LNCaP clone FGC (cell line): ENCODE data around the gene ZNF181.
A peak's percentile ranks its signal among the peaks of the same experiment; 100 is the strongest.

Experiments used
- DNase-seq: peaks from one replicate; pipeline ENCODE4 v3.0.0-alpha.2; 2011; ENCODE audit warnings: low read depth
- H3K4me3 ChIP-seq: 2 replicates; pipeline ENCODE4 v1.5.1; 2011; ENCODE audit warnings: mild to moderate bottlenecking, low read depth, low read length, control low read depth
- TF ChIP-seq, protein P1 (sequence below): IDR thresholded peaks from 2 replicates; pipeline ENCODE4 v1.5.1; 2012; ENCODE audit warnings: mild to moderate bottlenecking; ENCODE audit not compliant: control insufficient read depth, insufficient read depth; ENCODE audit errors: extremely low read depth

ZNF181 gene

DNA sequence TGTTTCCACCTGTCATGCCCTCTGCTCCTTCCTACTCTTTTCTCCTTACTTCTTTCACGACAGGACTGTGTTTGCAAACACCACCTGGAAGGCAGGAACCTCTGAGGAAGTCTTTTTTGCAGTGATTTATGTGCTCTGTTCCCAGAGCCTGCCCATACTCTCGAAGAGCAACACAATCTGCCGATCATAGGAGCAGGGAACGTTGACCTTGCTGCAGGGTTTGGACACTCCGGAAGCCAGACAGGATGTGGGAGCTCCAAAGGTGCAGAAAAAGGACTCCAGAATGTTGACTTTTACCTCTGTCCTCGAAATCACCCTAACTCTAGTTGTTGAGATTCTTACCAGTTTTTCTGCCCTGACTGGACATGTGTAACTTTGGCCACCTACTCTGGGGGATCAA is 8.6 kb upstream of the ZNF181 start:
- DNase-seq: no peak
- TF ChIP-seq, protein P1, sequence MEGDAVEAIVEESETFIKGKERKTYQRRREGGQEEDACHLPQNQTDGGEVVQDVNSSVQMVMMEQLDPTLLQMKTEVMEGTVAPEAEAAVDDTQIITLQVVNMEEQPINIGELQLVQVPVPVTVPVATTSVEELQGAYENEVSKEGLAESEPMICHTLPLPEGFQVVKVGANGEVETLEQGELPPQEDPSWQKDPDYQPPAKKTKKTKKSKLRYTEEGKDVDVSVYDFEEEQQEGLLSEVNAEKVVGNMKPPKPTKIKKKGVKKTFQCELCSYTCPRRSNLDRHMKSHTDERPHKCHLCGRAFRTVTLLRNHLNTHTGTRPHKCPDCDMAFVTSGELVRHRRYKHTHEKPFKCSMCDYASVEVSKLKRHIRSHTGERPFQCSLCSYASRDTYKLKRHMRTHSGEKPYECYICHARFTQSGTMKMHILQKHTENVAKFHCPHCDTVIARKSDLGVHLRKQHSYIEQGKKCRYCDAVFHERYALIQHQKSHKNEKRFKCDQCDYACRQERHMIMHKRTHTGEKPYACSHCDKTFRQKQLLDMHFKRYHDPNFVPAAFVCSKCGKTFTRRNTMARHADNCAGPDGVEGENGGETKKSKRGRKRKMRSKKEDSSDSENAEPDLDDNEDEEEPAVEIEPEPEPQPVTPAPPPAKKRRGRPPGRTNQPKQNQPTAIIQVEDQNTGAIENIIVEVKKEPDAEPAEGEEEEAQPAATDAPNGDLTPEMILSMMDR: no peak
- no peak overlapping the region for H3K4me3 ChIP-seq

DNA sequence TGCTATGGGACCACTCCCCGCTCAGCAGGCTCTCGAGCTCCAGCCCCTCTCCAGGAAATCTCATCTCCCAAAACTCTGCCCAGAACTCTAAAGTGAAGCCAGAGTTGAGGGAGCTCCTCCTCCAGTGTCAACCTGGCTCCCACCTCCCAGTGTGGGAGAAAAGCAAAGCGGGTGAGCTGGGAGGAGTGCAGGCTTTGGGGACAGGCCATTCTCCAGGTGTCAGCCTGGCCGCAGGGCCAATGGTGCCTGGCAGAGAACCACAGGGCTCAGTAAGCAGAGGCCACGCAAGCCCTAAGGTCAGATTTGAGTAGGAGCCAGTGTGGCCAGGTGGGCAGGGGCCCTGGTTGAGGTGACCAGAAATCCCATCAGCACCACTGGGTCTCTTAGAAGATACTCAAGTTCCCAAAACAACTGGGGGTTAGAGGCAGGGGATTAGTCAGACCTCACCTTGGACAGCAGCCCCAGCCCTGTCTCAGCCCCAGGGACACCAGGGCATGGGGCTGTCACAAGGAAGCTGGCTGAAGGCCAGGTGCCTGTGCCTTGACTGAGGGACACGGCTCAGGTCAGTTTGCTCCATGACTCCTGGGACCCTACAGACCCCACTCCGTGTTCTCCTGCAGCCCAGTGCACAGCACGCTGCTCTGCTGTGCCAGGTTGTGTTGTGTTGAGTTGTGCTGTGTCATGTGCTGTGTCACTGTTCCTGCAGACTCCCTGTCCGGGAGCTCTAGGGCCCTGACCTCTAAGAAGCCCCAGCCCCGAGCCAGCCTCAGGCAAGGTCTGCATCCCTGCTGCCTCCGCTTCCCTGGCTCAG is 2.8 kb upstream of the ZNF181 start:
- no peak for DNase-seq
- TF ChIP-seq, protein P1: no peak

DNA sequence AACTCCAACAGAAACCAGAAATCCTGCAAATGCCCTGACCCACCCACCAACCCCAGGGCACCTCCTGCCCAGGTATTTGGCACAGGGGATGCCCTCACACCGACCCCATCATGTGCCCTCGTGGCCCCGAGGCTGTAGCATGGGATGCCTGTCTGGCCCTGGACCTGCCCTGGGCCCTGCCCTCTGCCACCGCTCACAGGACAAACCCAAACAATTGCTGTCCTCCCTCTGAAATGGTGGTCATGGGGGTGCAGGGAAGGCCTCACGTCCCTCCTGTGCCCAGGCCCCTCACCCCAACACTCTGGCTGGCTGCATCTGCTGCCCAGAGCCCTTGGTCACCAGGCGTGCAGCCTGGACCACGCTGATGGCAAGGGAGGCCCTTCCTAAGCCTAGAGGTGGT is 2.1 kb upstream of the ZNF181 start:
- no peak for DNase-seq
- no peak overlapping the region for H3K4me3 ChIP-seq
- TF ChIP-seq, protein P1: no peak

More for the DNA sequence above, 2.8 kb upstream of the ZNF181 start:
- no peak overlapping the region for H3K4me3 ChIP-seq

DNA sequence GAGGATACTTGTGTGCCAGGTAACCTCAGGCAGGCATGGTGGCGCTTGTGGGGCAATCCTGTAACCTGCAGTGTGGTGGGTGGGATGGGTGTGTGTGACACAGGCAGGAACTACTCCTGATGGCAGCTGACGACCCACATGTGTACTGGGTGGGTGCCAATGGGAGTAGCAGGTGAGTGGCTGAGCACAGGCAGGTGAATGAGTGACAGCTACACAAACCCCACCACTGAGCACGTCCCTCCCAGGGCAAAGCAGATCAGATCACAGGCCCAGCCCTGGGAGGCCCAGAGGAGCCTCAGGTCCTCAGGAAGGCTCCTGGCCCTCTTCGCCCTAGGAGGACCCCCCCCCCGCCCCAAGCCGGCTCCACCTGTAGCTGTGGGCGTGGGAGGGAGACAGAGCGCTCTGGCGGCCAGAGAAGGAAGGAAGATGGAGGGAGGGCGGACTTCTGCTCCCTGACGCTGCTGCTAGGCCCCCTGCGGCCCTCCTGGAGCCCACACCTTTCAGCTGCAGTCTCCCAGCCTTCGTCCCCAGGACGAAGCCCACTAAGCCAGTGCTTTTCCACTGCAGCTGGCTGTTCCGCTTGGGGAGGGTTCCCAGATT is 1.3 kb upstream of the ZNF181 start:
- peak overlapping the region; percentile 73 for H3K4me3 ChIP-seq
- no peak for DNase-seq
- TF ChIP-seq, protein P1: no peak

DNA sequence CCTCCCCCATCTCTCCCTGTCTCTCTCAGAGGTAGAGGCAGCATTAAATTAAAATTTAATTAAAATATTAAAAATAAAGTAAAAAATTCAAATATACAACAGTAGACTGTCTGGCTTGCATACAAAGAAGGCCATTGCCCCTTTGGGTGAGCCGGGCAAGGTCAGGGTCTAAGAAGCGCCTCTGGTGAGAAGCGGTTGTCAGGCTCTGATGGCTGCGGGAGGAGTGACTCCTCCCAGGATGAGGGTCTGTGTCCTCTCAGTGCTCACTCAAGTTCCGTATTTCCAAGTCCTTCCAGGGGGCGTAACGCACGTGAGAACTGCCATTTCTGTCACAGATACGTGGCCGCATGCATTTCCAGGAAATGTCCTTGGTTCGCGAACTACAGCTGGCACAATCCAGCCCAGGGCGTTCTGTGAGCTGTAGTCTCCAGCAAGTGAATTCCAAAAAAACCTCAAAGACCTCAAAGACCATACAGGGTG is 737 bp upstream of the ZNF181 start:
- H3K4me3 ChIP-seq: peak overlapping the region; percentile 73
- peak; percentile 35 for DNase-seq
- TF ChIP-seq, protein P1: no peak

DNA sequence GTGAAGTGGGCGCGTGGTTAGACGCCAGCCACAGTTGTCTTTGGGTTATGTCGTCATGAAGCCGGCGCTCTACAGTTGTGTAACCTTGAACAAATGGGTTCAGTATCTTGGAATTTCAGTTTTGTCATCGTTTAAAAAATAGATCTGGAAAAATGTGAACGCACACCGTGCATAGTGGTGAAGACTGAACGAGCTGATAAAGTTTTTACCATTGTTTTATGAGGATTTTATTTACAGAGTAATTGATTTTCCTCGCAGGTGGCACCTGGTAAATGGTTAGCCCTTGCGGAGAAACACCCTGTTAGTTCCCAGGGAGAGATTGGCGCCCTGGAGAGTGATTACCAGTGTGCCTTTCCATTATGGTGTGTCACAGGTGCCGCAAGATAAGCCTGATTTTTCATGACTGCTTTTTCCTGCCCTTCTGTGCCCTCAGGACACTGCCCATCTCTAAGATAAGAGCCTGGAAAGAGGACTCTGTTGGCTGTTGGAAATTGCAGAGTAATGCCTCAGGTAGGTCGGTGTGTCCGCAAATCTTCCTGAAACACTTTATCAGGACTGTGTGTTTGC is 577 bp downstream of the ZNF181 start:
- TF ChIP-seq, protein P1: no peak
- H3K4me3 ChIP-seq: peak overlapping the region; percentile 73
- DNase-seq: no peak
